DLD1 (cell line): ENCODE results near the gene RELN.
"Not testable (repeated sequence)": the region's sequence is repeated elsewhere in the genome, so short reads cannot be mapped to it uniquely, and the experiment has no call there.

ENCODE experiments used
- in situ Hi-C: cut with HindIII; loops from 2 replicates; pipeline ENCODE4 v1.10.0; 2017; ENCODE audit warnings: low sequenced_read_pairs

Gene RELN

DNA sequence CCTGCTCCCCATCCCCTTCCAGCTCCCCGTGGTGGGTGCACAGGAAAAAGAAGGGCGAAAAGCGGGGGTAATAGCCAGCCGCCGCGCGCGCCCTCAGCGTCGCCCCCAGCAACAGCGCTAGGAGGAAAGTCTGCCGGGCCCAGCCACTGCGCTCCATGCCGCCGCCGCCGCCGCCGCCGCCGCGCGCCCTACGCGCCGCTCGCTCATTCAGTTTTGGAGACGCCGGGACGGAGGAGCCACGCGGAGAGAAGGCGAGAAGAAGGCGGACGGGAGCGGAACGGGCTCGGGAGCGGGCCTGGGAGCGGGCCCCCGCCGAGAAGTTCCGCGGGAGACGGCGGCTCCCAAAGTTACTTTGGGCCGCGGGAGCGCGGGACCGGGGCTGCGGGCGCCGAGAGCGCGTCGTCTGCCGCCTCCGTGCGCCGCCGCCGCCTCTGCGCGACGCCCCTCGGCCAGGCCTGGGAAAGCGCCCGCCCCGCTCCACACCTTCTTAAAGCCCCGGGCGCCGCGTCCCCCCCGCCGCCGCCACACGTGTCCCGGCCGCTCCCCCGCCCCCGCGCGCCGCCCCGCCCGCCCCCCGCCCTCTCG, at the start of gene RELN:
Gene RELN, minus strand, starts transcription at position 459 of the 585 bp plus-strand sequence. Its CDS starts 302 bp downstream, at position 157.
- in situ Hi-C loops: no loop called here

DNA sequence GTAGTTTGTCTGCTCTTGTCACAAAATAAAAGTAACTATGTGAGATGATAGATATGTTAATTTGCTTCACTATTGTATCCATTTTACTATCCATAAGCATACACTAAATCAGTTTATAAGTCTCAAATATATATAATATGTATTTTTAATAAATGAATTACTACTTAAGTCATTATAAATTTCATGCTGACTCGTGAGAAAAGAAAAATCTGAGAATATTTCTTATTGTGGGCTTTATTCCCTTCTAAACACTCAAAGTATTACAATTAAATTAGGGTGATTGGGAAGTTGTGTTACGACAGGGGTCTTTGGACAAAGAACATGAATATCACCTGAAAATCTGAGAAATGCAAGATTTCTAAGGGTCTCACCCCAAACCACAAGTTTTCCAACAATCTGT, 48.7 kb upstream of the RELN start:
- in situ Hi-C loops: no loop called here

DNA sequence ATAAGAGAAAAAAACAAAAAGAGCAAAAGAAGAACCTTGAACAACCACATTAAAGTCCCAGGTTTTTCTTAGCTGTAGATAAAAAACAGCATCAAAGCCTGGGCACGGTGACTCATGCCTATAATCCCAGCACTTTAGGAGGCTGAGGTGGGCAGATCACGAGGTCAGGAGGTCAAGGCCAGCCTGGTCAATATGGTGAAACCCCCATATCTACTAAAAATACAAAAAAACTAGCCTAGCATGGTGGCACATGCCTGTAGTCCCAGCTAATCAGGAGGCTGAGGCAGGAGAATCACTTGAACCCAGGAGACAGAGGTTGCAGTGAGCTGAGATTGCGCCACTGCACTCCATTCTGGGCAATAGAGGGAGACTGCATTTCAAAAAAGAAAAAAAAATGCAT, 47.4 kb upstream of the RELN start:
- in situ Hi-C loops: not testable (repeated sequence)

DNA sequence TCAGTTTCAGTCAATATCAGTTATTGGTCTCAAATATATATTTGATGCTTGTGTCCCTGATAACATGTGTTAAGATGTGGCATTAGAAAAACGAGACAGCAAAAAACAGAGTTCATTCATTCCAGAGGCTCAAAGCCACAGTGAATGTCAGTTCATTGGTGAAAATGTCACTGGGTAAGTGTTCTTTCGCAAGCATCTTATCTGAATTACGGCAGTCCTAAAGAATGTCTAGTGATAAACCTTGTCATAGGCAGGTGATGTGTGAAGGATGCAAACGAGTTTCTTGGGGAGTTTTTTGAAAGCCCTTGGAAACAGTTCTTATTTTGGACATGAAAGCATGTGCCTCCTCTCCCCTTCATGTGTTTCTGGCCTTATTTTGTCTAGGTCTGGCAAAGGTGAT, 45.9 kb upstream of the RELN start:
- in situ Hi-C loops: no loop called here

DNA sequence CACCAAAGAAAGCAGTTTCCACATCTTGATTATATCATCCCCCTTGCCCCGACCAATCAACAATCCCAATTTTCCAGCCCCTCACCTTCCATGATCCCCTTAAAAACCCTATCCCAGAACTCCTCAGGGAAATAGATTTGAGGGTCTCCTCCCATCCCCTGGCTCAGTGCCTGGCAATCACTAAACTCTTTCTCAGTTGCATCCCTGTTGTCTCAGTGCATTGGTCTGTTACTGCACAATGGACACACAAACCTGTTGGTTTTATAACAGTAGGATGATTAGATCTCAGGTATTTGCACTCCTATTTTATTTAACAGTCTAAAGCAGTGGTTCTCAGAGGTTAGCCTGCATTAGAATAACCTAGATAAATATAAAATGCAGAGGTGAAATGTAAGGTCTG, 45.2 kb upstream of the RELN start:
- in situ Hi-C loops: no loop called here

DNA sequence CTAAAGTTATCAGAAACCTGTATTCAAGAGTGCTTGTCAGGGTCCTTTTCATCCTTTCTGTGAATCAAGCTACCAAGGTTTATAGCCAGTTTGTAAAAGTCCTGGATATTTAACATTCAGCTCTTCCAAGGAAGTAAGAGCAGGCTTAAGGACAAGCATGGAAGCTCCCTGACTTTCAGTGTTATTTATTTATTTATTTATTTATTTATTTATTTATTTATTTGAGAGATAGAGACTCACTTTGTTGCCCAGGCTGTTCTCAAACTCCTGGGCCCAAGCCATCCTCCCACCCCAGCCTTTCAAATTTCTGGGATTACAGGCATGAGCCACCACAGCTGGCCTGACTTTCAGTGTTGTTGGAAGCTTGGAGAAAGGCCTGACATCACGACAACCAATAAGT, 44.4 kb upstream of the RELN start:
- in situ Hi-C loops: no loop called here

DNA sequence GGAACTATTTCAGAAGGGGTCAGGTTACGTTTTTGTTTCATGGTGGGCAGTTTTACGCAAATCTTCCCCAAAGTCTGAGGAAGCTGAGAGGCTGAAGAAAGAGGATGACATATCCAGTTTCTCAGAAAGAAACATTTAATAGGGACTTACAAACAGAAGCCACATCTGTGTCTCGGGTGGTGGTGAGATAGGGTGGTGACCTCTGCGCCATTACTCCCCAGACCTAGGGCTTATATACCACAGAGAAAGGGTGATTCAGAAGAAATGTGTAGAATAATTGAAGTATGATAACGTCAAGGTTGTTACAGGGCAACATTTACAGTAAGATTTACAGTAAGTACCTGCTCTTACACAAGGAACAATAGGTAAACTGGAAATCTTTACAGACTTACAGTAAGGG, 43.0 kb upstream of the RELN start:
- in situ Hi-C loops: no loop called here

DNA sequence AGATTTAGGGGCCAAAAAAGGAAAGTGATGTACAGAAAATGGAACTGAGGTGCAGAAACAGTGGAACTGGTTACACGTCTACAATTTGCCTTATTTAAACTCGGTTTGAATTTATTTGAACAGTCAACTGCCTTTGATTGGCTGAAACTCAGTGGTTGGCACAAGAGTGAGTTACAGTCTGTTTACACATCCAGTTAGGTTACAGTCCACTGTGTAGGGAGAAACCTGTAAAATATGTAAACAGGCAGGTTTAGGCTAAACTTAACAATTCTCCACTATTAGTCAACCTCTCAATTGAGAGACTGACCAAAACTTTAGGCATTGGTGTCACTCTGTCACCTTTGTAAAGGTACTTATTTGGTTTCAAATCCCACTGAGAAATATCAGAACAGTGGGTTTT, 40.3 kb upstream of the RELN start:
- in situ Hi-C loops: no loop called here

DNA sequence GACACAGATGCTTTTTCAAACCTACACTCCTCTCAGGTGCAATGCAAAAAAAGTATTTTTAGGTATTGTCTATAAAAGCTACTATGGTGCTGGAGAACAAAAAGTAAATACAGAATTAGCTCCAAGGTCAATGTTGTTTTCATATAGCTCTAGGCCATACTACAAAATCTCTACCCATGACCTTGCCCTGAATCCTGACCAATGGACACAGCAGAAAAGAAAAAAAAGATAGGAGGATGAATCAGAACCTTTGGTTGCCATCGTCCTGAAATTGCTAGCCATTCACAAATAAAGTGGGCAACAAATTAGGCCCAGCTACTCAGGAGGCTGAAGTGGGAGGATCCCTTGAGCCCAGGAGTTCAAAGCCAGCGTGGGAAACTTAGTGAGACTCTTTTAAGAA, 35.2 kb upstream of the RELN start:
- in situ Hi-C loops: no loop called here

DNA sequence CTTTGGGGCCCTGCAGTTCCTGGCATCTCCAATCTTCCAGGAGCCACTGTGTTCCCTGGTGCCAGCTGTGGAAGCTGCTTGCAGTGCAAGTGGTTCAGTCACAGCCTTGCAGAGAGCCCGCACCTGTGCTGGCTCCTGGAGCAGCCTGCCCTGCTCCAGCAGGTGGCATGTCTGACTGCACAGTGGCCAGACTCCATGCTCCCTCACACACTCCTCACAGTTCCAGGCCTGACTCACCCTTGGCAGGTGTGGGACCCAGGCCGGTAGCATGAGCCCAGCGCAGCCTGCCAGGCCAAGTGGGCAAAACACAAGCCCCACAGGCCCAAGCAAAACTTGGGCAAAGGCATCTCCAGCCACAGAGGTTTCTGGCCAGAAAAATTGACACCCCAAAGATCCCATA, 33.6 kb upstream of the RELN start:
- in situ Hi-C loops: no loop called here

DNA sequence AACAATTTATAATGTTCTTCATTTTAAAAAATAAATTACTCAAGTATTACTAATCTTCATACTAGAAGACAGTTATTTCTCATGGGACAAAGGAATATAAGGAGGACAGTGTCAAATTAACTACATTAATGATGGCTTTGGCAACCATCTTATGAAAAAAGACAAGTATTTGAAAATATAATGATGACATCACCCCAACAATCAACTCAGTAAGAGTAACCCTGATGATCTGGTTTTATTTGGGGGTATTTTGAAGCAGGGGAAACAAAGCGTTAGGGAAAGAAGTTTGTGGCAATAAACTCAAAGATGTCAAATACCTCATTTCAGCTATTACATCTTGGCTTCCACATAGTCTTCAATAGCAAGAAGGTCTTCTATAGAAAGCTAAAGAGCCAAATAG, 29.0 kb upstream of the RELN start:
- in situ Hi-C loops: no loop called here

DNA sequence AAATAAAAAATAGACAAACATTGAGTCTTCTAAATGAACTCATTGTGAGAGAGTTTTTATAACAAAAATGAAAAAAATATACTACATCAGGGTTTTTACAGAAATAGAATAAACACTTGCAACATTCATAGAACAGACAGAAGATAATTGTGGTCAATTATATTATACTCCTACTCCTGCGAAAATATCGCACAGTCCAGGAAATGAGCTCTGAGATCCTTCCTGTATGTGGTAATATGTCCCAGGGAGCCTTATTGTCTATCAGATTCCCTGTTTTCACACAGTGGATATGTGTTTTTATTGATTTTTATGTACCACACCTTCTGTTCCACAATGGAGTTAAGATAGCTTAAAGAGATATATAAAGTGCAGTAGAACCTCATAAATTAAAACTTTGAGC, 27.5 kb upstream of the RELN start:
- in situ Hi-C loops: no loop called here

DNA sequence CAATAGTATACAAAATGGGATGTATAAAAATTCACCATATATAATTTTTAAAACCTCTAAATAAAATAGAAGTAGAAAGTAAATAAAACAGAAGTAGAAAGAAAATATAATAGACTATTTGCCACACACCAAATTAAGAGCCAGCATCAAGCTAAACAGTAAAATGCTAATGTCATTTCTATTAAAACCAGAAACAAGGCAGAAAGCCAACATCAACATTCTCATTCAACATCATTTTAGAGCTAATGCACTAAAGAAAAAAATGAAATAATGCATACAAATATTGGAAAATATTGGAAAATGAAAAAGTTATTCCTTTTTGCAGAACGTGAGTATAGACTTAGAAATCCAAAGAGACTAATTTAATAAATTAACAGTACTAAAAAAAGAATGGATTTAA, 23.4 kb upstream of the RELN start:
- in situ Hi-C loops: no loop called here

DNA sequence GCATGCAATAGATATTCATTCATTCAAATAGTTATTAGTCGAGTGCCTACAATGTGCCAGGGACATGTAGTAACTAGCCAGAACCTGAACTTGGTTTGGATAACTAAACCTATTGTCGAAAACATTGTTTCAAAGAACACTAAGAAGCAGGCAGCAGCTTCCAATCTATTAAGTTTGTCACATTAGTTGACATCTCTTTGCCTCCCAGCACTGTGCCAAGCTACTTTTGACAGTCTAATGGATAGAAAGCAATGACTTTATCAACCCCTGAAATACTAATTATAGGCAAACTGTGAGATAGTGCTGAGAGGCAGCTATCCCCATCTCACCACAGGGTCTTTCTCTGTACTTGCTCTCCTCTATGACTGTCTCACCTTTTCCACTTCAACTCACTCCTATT, 22.4 kb upstream of the RELN start:
- in situ Hi-C loops: no loop called here

DNA sequence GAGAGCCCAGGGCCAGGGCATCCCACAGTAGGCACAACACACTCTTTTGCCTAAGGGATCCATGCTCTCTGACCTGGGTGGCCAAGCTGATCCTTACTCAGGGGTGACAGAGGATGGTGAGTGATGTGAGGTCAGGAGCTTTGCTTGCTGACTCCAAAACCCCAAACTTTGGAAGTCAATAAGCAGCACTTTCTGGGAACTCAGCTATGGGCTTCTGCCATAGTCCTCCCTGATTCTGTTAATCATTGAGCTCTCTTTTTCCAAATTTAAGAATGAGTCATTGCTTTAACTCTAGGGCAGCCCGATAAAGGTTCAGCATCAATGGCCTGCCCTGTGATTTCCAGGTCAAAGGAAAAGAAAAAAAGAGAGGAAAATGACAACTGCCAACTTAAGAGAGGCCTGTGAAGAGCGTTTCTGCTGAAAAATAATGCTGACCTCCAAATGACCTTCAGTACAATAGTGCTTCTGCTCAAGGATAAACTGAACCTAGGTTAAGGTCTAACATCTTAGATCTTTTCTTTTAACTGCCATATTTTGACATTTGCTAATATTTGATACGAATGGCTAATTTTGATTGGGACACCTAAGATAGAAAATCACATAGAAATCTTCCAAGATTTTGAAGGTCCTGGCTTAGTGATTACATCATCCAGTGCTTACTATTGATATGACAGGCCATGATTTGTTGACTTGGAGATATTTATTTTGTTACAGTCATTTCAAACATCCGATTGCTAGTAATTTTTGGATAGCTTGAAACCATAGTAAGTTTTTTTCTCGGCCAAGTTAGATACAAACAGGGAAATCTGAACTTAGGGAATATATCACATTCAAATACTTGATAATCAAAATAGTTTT, 20.8 kb upstream of the RELN start:
- in situ Hi-C loops: no loop called here

DNA sequence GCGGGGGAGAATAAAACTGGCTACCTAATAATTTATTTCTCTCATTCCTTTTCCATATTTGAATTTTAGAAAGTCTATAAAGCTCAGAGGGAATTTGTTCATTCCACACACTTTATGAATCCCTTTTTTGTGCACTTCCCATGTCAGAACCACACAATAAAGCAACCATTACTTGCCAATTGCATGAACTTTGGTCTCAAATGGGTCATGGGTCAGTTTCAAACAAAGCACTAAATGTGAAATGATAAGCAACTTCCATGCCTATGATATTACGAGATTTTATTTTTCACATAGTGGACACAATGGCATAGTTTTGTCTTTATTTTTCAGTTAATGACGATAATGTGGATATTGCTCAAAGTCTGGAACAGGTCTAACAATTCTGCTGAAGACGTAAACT, 18.6 kb upstream of the RELN start:
- in situ Hi-C loops: no loop called here

DNA sequence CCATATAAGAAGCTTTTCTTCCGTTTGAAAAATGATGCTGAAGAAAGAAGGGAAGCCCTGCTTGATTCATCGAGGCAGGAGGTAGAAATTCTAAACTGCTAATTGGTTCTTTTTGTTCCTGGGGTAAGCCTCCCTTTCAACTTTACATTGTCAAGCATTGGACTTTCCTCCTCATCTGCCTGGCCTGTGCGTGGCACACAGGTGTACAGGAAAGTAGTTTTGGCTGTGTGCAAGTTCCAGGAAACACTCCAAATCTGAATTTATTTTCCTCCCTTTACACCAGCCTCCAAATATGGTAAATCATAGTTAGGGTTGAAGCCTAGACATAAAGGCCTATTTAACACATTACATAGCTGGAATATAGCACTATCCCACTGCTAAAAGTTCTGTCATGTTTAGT, 18.2 kb upstream of the RELN start:
- in situ Hi-C loops: no loop called here

DNA sequence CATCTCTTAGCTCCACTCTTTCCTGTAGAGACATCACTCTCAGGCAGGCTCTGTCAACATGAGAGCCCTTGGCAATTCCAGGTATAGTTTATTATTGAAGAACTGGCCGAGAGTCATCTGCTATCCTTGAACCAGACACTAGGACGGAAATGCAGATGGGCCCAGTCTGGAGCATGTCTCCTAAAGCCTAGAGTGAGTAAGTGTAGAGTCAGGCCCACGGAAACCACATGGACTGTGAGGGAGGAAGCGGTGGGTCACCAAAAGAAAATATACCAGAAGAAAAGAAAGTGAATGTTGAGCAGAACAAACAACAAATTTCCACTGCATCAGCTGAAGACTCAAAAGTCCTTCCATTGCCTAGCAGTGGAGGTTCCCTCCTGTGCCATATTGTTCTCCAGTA, 15.7 kb upstream of the RELN start:
- in situ Hi-C loops: no loop called here

DNA sequence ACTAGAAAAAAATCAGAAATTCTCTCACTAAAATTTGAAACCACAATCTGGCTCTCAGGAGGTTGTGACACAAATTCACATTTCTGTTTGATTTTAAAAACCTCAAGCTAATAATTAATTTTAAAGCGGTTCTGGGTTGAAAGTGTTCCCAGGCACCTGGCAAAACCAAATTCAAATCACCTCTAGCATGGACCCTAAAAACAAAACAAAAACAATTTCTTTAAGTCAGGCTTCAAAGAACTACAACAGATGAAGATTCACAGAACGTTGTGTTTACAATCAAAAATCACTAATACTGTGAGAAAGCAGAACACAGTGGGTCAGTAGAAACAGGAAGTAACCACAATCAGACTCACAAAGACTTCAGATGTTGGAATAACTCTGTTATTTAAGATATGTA, 7.2 kb upstream of the RELN start:
- in situ Hi-C loops: no loop called here

DNA sequence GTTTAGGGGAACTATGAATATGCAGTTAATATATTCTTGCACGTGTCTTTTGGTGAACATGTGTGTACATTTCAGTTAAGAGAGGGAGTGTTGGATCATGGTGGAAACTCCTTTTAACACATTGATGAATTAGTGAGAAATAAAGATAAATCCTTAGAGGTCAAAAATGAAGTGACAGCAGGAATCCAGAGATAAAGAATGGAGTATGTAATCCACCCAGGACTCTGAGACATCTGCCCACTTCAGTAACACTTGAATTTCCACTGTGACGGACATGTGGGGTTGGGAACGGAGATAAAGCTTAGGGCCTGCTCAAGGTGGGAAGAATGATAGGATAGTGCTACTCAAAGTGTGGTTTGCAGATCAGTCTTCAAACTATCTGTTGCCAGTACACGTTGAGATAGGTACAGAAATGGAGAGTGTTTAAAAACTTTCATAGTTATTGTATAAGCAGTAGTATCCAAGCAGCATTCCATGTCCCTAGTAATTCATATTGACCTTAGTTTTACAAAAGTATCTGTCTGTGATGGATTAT, 6.6 kb upstream of the RELN start:
- in situ Hi-C loops: no loop called here

DNA sequence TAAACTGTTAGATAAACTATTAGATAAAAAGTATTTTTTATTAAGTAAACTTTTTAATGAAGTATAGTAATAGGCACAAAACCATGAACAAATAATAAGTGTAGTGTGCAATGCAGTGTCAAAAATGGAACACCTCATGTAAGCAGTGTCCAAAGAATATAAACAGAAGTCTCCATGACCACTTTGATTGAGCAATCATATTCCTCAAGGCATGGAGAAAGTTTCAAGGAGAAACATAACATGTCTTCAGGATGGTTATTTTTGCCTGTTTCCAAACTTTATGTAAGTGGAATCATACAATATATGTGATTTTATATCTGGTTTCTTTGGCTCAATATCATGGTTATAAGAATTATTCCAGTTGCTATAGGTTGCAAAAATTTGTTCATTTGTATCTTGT, 6.1 kb upstream of the RELN start:
- in situ Hi-C loops: no loop called here

DNA sequence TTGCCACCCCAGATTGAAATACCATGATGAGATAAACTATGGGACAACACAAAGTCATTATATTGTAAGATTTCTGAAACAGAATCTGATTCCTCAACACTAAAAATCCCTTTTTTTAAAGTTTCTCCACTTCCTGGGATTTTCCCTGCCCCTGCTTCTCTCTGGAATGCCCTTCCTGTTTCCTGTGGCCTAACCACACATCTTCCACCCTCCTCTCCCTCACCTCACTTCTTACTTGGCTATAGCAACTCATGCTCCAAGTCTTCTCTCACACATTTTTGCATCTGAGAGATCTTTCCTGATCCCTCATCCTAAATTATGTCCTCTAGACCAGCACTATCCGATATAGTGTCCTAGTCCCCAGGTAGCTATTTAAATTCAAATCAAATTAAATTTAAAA, 4.1 kb upstream of the RELN start:
- in situ Hi-C loops: no loop called here

DNA sequence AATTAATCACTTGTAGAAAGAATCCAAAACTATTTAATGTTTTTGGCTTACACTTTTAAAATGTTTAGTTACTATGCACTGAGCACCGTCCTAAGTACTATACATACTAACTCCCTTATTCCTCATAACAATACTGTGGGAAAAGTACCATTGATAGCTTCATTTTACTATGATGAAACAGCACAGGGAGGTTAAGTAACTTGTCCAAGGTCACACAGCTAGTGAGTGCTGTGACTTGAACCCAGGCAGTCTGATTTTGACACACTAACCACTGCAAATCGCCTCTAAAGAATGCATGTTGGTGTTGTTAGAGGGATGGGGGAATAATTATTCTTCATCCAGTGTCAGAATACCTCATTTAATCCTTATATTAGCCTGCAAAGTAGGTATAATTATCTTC, 1.9 kb upstream of the RELN start:
- in situ Hi-C loops: no loop called here
